K562 (cell line): ENCODE results near the gene ARV1. TPM values are rescaled to one million over a fixed set of nuclear protein-coding genes. Genes with fewer than 3 reads are reported as not detected.
A peak's percentile ranks its signal among the peaks of the same experiment; 100 is the strongest.
"Not testable (repeated sequence)": the region's sequence is repeated elsewhere in the genome, so short reads cannot be mapped to it uniquely, and the experiment has no call there.

Experiments used
- BCOR ChIP-seq: fragments of 450-650 bp; IDR thresholded peaks from 2 replicates; pipeline ENCODE4 v1.6.1; 2016
- FOXA3 ChIP-seq, 2 experiments: fragments of 450-650 bp in 1 of 2; sonication (generic) in 1 of 2; formaldehyde crosslinking; IDR thresholded peaks in 1 of 2; conservative IDR thresholded peaks in 1 of 2; 2 replicates each; pipeline versions ENCODE4 v1.4.0 to v1.8.0; 2020 to 2022; ENCODE audit warnings: mild to moderate bottlenecking in 2 of 2, missing genetic modification reagents in 1 of 2
- KLF16 ChIP-seq: IDR thresholded peaks from 2 replicates; pipeline ENCODE4 v1.6.1; 2016; ENCODE audit warnings: antibody characterized with exemption
- LCOR ChIP-seq: sonication (generic); formaldehyde crosslinking; IDR thresholded peaks from 2 replicates; pipeline ENCODE4 v1.8.0; 2022; ENCODE audit warnings: mild to moderate bottlenecking, missing genetic modification reagents
- MAFG ChIP-seq: fragments of 450-650 bp; conservative IDR thresholded peaks from 2 replicates; pipeline ENCODE4 v1.6.1; 2016; ENCODE audit warnings: missing genetic modification characterization, missing compliant biosample characterization
- NFIC ChIP-seq: fragments of 450-650 bp; IDR thresholded peaks from 2 replicates; pipeline ENCODE4 v1.6.1; 2017; ENCODE audit warnings: mild to moderate bottlenecking, inconsistent platforms
- SMAD4 ChIP-seq: fragments of 250-450 bp; sonication (Bioruptor Pico); conservative IDR thresholded peaks from 2 replicates; pipeline ENCODE4 v1.8.0; 2021; ENCODE audit warnings: inconsistent platforms, mild to moderate bottlenecking, moderate library complexity
- SMARCA4 ChIP-seq: fragments of 450-650 bp; IDR thresholded peaks from 2 replicates; pipeline ENCODE4 v1.6.1; 2016
- TEAD4 ChIP-seq, 2 experiments: sonication (generic) in 1 of 2; formaldehyde crosslinking in 1 of 2; IDR thresholded peaks; 2 replicates each; pipeline versions ENCODE4 v1.6.1 to v1.8.0; 2012 to 2022; ENCODE audit warnings: borderline replicate concordance in 1 of 2, inconsistent platforms in 1 of 2, low read length in 1 of 2, mild to moderate bottlenecking in 1 of 2, missing genetic modification reagents in 1 of 2
- TFE3 ChIP-seq: fragments of 450-650 bp; formaldehyde crosslinking; IDR thresholded peaks from 2 replicates; pipeline ENCODE4 v1.4.0; 2020; ENCODE audit warnings: mild to moderate bottlenecking, mixed read lengths
- ZFX ChIP-seq: sonication (generic); formaldehyde crosslinking; IDR thresholded peaks from 2 replicates; pipeline ENCODE4 v1.8.0; 2022; ENCODE audit warnings: mild to moderate bottlenecking, missing genetic modification reagents, moderate library complexity
- ZNF766 ChIP-seq: fragments of 200-800 bp; sonication (Bioruptor generic); conservative IDR thresholded peaks from 2 replicates; pipeline ENCODE4 v1.6.1; 2016; ENCODE audit warnings: missing genetic modification characterization, missing compliant biosample characterization
- ZSCAN29 ChIP-seq: fragments of 450-650 bp; IDR thresholded peaks from 2 replicates; pipeline ENCODE4 v1.6.1; 2017
- polyA plus RNA-seq, 8 experiments: library from polyadenylated mRNA; depleted of rRNA in 4 of 8; stranded (reverse) in 5 of 8; unstranded in 3 of 8; fragments of >200 nt; fragmentation: Nextera tagmentation in 2 of 8; fragmentation: Illumina TruSeq in 1 of 8; extraction: Ambion mirVana in 2 of 8; extraction: Trizol in 1 of 8; gene quantifications; 2 replicates each; pipeline versions ENCODE4 v1.2.1 to v1.2.3, GENCODE V29; 2011 to 2014; ENCODE audit warnings: inconsistent platforms in 1 of 8, missing spikeins in 1 of 8
- total RNA-seq, 7 experiments: library from RNA; depleted of rRNA in 6 of 7; stranded (reverse); fragments of >200 nt in 6 of 7; fragmentation: Illumina TruSeq in 2 of 7; extraction: Trizol in 2 of 7; gene quantifications; 2 replicates each; pipeline versions ENCODE4 v1.2.1 to v1.2.3, GENCODE V29; 2011 to 2021; ENCODE audit warnings: low replicate concordance in 1 of 7
- TF ChIP-seq, protein P1 (sequence below): fragments of 450-650 bp; IDR thresholded peaks from 2 replicates; pipeline ENCODE4 v1.6.1; 2016
- TF ChIP-seq, protein P2 (sequence below): fragments of 450-650 bp; formaldehyde crosslinking; IDR thresholded peaks from 2 replicates; pipeline ENCODE4 v1.4.0; 2020; ENCODE audit warnings: mild to moderate bottlenecking
- TF ChIP-seq, protein P3 (sequence below): fragments of 200-800 bp; sonication (Bioruptor generic); IDR thresholded peaks from 2 replicates; pipeline ENCODE4 v1.6.1; 2017; ENCODE audit warnings: missing genetic modification characterization, missing compliant biosample characterization

ARV1 gene
- total and polyA plus RNA-seq, 9 of the 15 experiments (the other 6 are each of a cell fraction or from before 2014, with no cell fraction given), result 54.8 to 139 (median 74.0) TPM

- TF ChIP-seq, protein P1, sequence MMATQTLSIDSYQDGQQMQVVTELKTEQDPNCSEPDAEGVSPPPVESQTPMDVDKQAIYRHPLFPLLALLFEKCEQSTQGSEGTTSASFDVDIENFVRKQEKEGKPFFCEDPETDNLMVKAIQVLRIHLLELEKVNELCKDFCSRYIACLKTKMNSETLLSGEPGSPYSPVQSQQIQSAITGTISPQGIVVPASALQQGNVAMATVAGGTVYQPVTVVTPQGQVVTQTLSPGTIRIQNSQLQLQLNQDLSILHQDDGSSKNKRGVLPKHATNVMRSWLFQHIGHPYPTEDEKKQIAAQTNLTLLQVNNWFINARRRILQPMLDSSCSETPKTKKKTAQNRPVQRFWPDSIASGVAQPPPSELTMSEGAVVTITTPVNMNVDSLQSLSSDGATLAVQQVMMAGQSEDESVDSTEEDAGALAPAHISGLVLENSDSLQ, result 0 out of 2 replicates have a peak, but pooled peaks have one; percentile 5
- TF ChIP-seq, protein P2, sequence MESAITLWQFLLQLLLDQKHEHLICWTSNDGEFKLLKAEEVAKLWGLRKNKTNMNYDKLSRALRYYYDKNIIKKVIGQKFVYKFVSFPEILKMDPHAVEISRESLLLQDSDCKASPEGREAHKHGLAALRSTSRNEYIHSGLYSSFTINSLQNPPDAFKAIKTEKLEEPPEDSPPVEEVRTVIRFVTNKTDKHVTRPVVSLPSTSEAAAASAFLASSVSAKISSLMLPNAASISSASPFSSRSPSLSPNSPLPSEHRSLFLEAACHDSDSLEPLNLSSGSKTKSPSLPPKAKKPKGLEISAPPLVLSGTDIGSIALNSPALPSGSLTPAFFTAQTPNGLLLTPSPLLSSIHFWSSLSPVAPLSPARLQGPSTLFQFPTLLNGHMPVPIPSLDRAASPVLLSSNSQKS (CRISPR knock-in tag), result peak; percentile 53; the same call in 1 of the 2 replicates
- peak; percentile 54 for TF ChIP-seq MAFG
- TF ChIP-seq SMARCA4, result peak; percentile 82
- TF ChIP-seq ZFX (CRISPR knock-in tag), result peak; percentile 69
- peak in 1 of 2 experiments; percentile 95; a peak in 2 of 4 replicates for TF ChIP-seq FOXA3 (CRISPR knock-in tag; conservative IDR thresholded peaks at IDR 0.05 in 1 of 2, IDR thresholded peaks at IDR 0.05 in 1 of 2)
- TF ChIP-seq KLF16, result peak; percentile 69
- TF ChIP-seq ZSCAN29, result peak; percentile 91
- TF ChIP-seq ZNF766 (CRISPR knock-in tag), result 0 out of 2 replicates have a peak, but pooled peaks have one; percentile 2
- TF ChIP-seq, protein P3, sequence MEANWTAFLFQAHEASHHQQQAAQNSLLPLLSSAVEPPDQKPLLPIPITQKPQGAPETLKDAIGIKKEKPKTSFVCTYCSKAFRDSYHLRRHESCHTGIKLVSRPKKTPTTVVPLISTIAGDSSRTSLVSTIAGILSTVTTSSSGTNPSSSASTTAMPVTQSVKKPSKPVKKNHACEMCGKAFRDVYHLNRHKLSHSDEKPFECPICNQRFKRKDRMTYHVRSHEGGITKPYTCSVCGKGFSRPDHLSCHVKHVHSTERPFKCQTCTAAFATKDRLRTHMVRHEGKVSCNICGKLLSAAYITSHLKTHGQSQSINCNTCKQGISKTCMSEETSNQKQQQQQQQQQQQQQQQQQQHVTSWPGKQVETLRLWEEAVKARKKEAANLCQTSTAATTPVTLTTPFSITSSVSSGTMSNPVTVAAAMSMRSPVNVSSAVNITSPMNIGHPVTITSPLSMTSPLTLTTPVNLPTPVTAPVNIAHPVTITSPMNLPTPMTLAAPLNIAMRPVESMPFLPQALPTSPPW, result peak; percentile 47
- peak; percentile 60; the same call in 1 of the 2 replicates for TF ChIP-seq LCOR
- peak; percentile 75 for TF ChIP-seq TEAD4 (IDR thresholded peaks at IDR 0.05; ENCODE audit: low read length)
- TF ChIP-seq TEAD4 (CRISPR knock-in tag; IDR thresholded peaks at IDR 0.05; ENCODE audit: borderline replicate concordance), result not testable (repeated sequence)
- peak; percentile 70 for TF ChIP-seq TFE3
- peak; percentile 66 for TF ChIP-seq NFIC
- 0 out of 2 replicates have a peak, but pooled peaks have one; percentile 45 for TF ChIP-seq BCOR
- peak; percentile 49 for TF ChIP-seq SMAD4 (CRISPR knock-in tag)
These were observed 6.0 kb downstream of the ARV1 start (continued) for GRCh38 chr1:230984622-230985515.
